Measurements from ENCODE around the gene S100A9.
"Not testable (repeated sequence)": the region's sequence is repeated elsewhere in the genome, so short reads cannot be mapped to it uniquely, and the experiment has no call there.

Gene S100A9

GRCh38 chr1:153404768-153405167 lies 47.1 kb downstream of the S100A9 start:
- intact Hi-C loops (cut with micrococcal nuclease), result loop anchor here (1.0 to 5.0 kb wide), 3 partner anchors 14 to 88 kb away; partner anchors contain the start of gene S100A8
- H3K27me3 Mint-ChIP-seq, result peaks cover 19% of the 10 kb centered on the region
- H3K36me3 Mint-ChIP-seq (ENCODE audit: low read depth), result no peaks in the 10 kb centered on the region

DNA sequence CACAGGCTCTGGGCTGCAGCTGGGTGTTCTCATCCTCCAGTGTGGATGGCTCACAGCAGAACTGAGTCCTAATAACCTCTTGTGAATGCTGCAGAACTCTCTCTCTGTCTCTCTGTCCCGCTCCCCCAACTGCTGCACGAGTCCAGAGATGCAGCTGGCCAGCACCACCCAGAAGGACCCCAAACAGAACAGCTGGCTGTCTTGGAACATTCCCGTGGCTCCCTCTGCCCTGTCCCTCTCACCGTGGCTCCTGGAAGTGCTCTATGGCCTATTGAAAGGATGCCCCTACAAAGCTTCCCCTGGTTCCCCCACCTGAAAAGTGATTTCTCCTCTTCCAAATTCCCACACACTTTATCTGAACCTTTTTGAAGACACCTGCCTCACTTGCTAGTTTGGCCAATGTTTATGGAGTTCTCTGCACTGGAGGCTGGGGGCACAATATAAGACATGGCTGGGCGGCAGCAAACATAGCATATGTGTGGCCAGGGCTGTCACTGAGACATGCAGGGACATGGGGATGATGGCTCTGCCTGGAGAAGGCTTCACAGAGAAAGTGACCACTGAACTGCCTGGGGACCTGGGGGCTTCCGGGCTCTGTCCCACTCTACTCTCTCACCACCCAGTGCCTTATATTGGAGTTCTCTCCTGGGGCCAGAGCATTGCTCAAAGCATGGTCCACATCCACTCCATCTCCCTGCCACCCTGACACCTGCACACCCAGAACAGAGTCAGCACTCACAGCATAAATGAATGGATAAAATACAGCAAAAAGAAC lies 48.4 kb downstream of the S100A9 start:
- Mint-ChIP-seq H3K4me1 (ENCODE audit: low read depth) (peaks cover 41% of the 10 kb centered on the region), H3K27me3 (peaks cover 26% of the 10 kb centered on the region)
- intact Hi-C loops (cut with micrococcal nuclease), result loop anchor here (2.0 kb wide), 1 partner anchor 15 kb away; the partner anchor contains the start of gene S100A8
- not testable (repeated sequence) for H3K36me3 Mint-ChIP-seq (ENCODE audit: low read depth); H3K9me3 Mint-ChIP-seq; H3K27ac Mint-ChIP-seq; H3K4me3 Mint-ChIP-seq

More at GRCh38 chr1:153404768-153405167, 47.1 kb downstream of the S100A9 start:
- Mint-ChIP-seq H3K4me1 (ENCODE audit: low read depth) (peaks cover 45% of the 10 kb centered on the region), H3K4me3 (no peak overlapping the region), H3K9me3 (no peaks in the 10 kb centered on the region), H3K27ac (no peak overlapping the region)

DNA sequence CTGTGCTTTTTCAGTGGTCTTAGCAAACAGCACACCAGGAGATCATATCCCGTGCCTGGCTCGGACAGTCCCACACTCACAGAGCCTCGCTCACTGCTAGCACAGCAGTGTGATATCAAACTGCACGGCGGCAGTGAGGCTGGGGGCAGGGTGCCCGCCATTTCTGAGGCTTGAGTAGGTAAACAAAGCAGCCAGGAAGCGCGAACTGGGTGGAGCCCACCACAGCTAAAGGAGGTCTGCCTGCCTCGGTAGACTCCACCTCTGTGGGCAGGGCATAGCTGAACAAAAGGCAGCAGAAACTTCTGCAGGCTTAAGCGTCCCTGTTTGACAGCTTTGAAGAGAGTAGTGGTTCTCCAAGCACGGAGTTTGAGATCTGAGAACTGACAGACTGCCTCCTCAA lies 49.6 kb downstream of the S100A9 start:
- H3K4me3 Mint-ChIP-seq, result not testable (repeated sequence)

More for the DNA sequence above, 49.6 kb downstream of the S100A9 start:
- H3K27ac Mint-ChIP-seq; H3K9me3 Mint-ChIP-seq; intact Hi-C loops (cut with micrococcal nuclease); H3K36me3 Mint-ChIP-seq (ENCODE audit: low read depth): not testable (repeated sequence)
- Mint-ChIP-seq H3K4me1 (ENCODE audit: low read depth) (peaks cover 33% of the 10 kb centered on the region), H3K27me3 (peaks cover 28% of the 10 kb centered on the region)
